COLO668 (cell line): ENCODE measurements around the gene NUAK1.

Experiments used
- DNase-seq: peaks from one replicate; lab custom pipeline; 2025; ENCODE audit not compliant: unreplicated experiment; lab: John Stamatoyannopoulos, UW

The NUAK1 gene

GRCh38 chr12:106131676-106132075 lies 7.1 kb downstream of the NUAK1 start:
- no peak for DNase-seq

GRCh38 chr12:106130474-106131113 lies 8.2 kb downstream of the NUAK1 start:
- peak; percentile 29 for DNase-seq

GRCh38 chr12:106128585-106129328 lies 10.0 kb downstream of the NUAK1 start:
- peak; percentile 81 for DNase-seq

- no peak for DNase-seq
These were observed 11.2 kb downstream of the NUAK1 start for GRCh38 chr12:106127338-106128126.

- no peak for DNase-seq
These were observed 12.1 kb downstream of the NUAK1 start for GRCh38 chr12:106126441-106127337.

- DNase-seq, result no peak
These were observed 13.2 kb downstream of the NUAK1 start for GRCh38 chr12:106125351-106126095.

GRCh38 chr12:106123551-106124081 lies 15.1 kb downstream of the NUAK1 start:
- DNase-seq, result no peak

- DNase-seq, result no peak
These were observed 15.6 kb downstream of the NUAK1 start for GRCh38 chr12:106123110-106123509.

GRCh38 chr12:106122004-106122403 lies 16.8 kb downstream of the NUAK1 start:
- no peak for DNase-seq

GRCh38 chr12:106120519-106121105 lies 18.1 kb downstream of the NUAK1 start:
- no peak for DNase-seq

- DNase-seq, result no peak
These were observed 19.5 kb downstream of the NUAK1 start for GRCh38 chr12:106119301-106119700.

- no peak for DNase-seq
These were observed 20.2 kb downstream of the NUAK1 start for GRCh38 chr12:106118381-106119130.

GRCh38 chr12:106115440-106115839 lies 23.3 kb downstream of the NUAK1 start:
- DNase-seq, result no peak

- no peak for DNase-seq
These were observed 24.2 kb downstream of the NUAK1 start for GRCh38 chr12:106114447-106115068.

- DNase-seq, result no peak
These were observed 24.8 kb downstream of the NUAK1 start for GRCh38 chr12:106113824-106114446.

- DNase-seq, result no peak
These were observed 25.3 kb downstream of the NUAK1 start for GRCh38 chr12:106113446-106113823.

GRCh38 chr12:106113042-106113441 lies 25.7 kb downstream of the NUAK1 start:
- DNase-seq, result no peak
